SK-N-MC (cell line): ENCODE data around the gene RNASEH2B.

Experiments
- FOXP2 ChIP-seq: optimal IDR thresholded peaks from 2 replicates; pipeline ENCODE3; 2011; ENCODE audit warnings: mild to moderate bottlenecking, moderate library complexity; ENCODE audit not compliant: insufficient read depth; ENCODE audit errors: extremely low read length, control extremely low read depth
- POLR2AphosphoS5 ChIP-seq: IDR thresholded peaks from 2 replicates; pipeline ENCODE4 v1.6.1; 2012; ENCODE audit warnings: mild to moderate bottlenecking, low read depth, low read length, borderline replicate concordance

- TF ChIP-seq POLR2AphosphoS5 (no peak), FOXP2 (no peak)
Observed at GRCh38 chr13:50981686-50982085, 72.1 kb downstream of the RNASEH2B start.
